H9 (cell line): ENCODE measurements around the gene IRAK1BP1. TPM values are rescaled to one million over a fixed set of nuclear protein-coding genes. Genes with fewer than 3 reads are reported as not detected.

Experiments
- DNase-seq: peaks from one replicate; pipeline ENCODE4 v3.0.0-alpha.2; 2017
- H2AFZ ChIP-seq: one replicate; pipeline ENCODE4 v1.6.1; 2013; ENCODE audit warnings: mild to moderate bottlenecking, low read length, control low read depth, moderate library complexity
- H2AK5ac ChIP-seq: 2 replicates; pipeline ENCODE4 v1.6.1; 2013; ENCODE audit warnings: low read length, control low read depth, mixed read lengths; ENCODE audit not compliant: insufficient read length
- H2BK120ac ChIP-seq: one replicate; pipeline ENCODE4 v1.6.1; 2013; ENCODE audit warnings: low read depth, mild to moderate bottlenecking, low read length, control low read depth, inconsistent platforms; ENCODE audit not compliant: poor library complexity, severe bottlenecking
- H2BK12ac ChIP-seq: 2 replicates; pipeline ENCODE4 v1.6.1; 2013; ENCODE audit warnings: low read length, control low read depth, mixed read lengths, low read depth; ENCODE audit not compliant: insufficient read length
- H2BK15ac ChIP-seq: 2 replicates; pipeline ENCODE4 v1.6.1; 2013; ENCODE audit warnings: low read depth, low read length, control low read depth
- H2BK20ac ChIP-seq: one replicate; pipeline ENCODE4 v1.6.1; 2013; ENCODE audit warnings: low read depth, mild to moderate bottlenecking, low read length, control low read depth, inconsistent platforms; ENCODE audit not compliant: poor library complexity, severe bottlenecking
- H2BK5ac ChIP-seq: 2 replicates; pipeline ENCODE4 v1.6.1; 2013; ENCODE audit warnings: low read length, control low read depth, mixed read lengths; ENCODE audit not compliant: insufficient read length
- H3K14ac ChIP-seq: 2 replicates; pipeline ENCODE4 v1.6.1; 2013; ENCODE audit warnings: low read length, control low read depth; ENCODE audit not compliant: insufficient read depth
- H3K18ac ChIP-seq: 2 replicates; pipeline ENCODE4 v1.6.1; 2013; ENCODE audit warnings: low read depth, mild to moderate bottlenecking, mixed read lengths, low read length, control low read depth; ENCODE audit not compliant: insufficient read length
- H3K23ac ChIP-seq: 2 replicates; pipeline ENCODE4 v1.6.1; 2013; ENCODE audit warnings: low read length, control low read depth, mixed read lengths, low read depth; ENCODE audit not compliant: insufficient read length
- H3K23me2 ChIP-seq: 2 replicates; pipeline ENCODE4 v1.6.1; 2013; ENCODE audit warnings: low read depth, mild to moderate bottlenecking, mixed read lengths, low read length, control low read depth; ENCODE audit not compliant: insufficient read length, poor library complexity, severe bottlenecking
- H3K27ac ChIP-seq: 2 replicates; pipeline ENCODE4 v1.5.1; 2013; ENCODE audit warnings: low read length, control low read depth, mixed read lengths, low read depth; ENCODE audit not compliant: insufficient read length
- H3K27me3 ChIP-seq: 2 replicates; pipeline ENCODE4 v1.6.1; 2013; ENCODE audit warnings: low read length, control low read depth, inconsistent platforms; ENCODE audit not compliant: insufficient read depth
- H3K4ac ChIP-seq: 2 replicates; pipeline ENCODE4 v1.6.1; 2013; ENCODE audit warnings: low read depth, mild to moderate bottlenecking, control low read depth, inconsistent platforms, low read length, moderate library complexity
- H3K4me1 ChIP-seq: 2 replicates; pipeline ENCODE4 v1.6.1; 2013; ENCODE audit warnings: low read length, control low read depth, inconsistent platforms; ENCODE audit not compliant: insufficient read depth
- H3K4me2 ChIP-seq: 2 replicates; pipeline ENCODE4 v1.6.1; 2013; ENCODE audit warnings: low read length, control low read depth, mixed read lengths; ENCODE audit not compliant: insufficient read length, insufficient read depth
- H3K56ac ChIP-seq: 2 replicates; pipeline ENCODE4 v1.6.1; 2013; ENCODE audit warnings: low read depth, mild to moderate bottlenecking, mixed read lengths, low read length, control low read depth; ENCODE audit not compliant: insufficient read length
- H3K79me1 ChIP-seq: 2 replicates; pipeline ENCODE4 v1.6.1; 2013; ENCODE audit warnings: low read depth, mild to moderate bottlenecking, moderate library complexity, low read length, control low read depth, inconsistent platforms; ENCODE audit not compliant: insufficient read depth, poor library complexity, severe bottlenecking
- H3K79me2 ChIP-seq: 2 replicates; pipeline ENCODE4 v1.6.1; 2013; ENCODE audit warnings: low read length, control low read depth, inconsistent platforms; ENCODE audit not compliant: insufficient read depth
- H3K9ac ChIP-seq: 2 replicates; pipeline ENCODE4 v1.6.1; 2013; ENCODE audit warnings: low read length, control low read depth, mixed read lengths; ENCODE audit not compliant: insufficient read length; ENCODE audit errors: extremely low read depth
- H3K9me3 ChIP-seq: one replicate; pipeline ENCODE4 v1.6.1; 2013; ENCODE audit warnings: low read depth, low read length, inconsistent platforms; ENCODE audit not compliant: control insufficient read depth
- H3T11ph ChIP-seq: one replicate; pipeline ENCODE4 v1.6.1; 2013; ENCODE audit warnings: mild to moderate bottlenecking, low read length, control low read depth, inconsistent platforms
- H4K20me1 ChIP-seq: one replicate; pipeline ENCODE4 v1.6.1; 2013; ENCODE audit not compliant: control insufficient read depth, insufficient read length, insufficient read depth
- H4K5ac ChIP-seq: 2 replicates; pipeline ENCODE4 v1.6.1; 2013; ENCODE audit warnings: low read depth, mild to moderate bottlenecking, mixed read lengths, low read length, control low read depth; ENCODE audit not compliant: insufficient read length
- H4K8ac ChIP-seq: replicated peaks from 2 replicates; pipeline ENCODE4 v1.6.1; 2013; ENCODE audit warnings: low read length, control low read depth, mixed read lengths, low read depth; ENCODE audit not compliant: insufficient read length
- H4K91ac ChIP-seq: 2 replicates; pipeline ENCODE4 v1.6.1; 2013; ENCODE audit warnings: low read depth, mild to moderate bottlenecking, moderate library complexity, mixed read lengths, low read length, control low read depth; ENCODE audit not compliant: insufficient read length
- H3K27ac Mint-ChIP-seq, 3 experiments: 2 replicates in 2 of 3; 3 replicates in 1 of 3; pipeline ENCODE4 v1.8.0; 2020 to 2021; ENCODE audit warnings: mixed read lengths in 3 of 3, mild to moderate bottlenecking in 1 of 3, moderate library complexity in 1 of 3
- H3K27me3 Mint-ChIP-seq: 2 replicates; pipeline ENCODE4 v1.8.0; 2021; ENCODE audit warnings: low read depth, mild to moderate bottlenecking, moderate library complexity, mixed read lengths
- H3K36me3 Mint-ChIP-seq, 3 experiments: 2 replicates in 2 of 3; 3 replicates in 1 of 3; pipeline ENCODE4 v1.8.0; 2020 to 2021; ENCODE audit warnings: low read depth in 3 of 3, mixed read lengths in 3 of 3; ENCODE audit not compliant: insufficient read depth in 1 of 3
- H3K4me1 Mint-ChIP-seq, 2 experiments: 2 replicates each; pipeline ENCODE4 v1.8.0; 2020; ENCODE audit warnings: mixed read lengths in 2 of 2
- H3K4me3 Mint-ChIP-seq, 2 experiments: 2 replicates in 1 of 2; 3 replicates in 1 of 2; pipeline ENCODE4 v1.8.0; 2020 to 2021; ENCODE audit warnings: mild to moderate bottlenecking in 2 of 2, mixed read lengths in 2 of 2, moderate library complexity in 1 of 2
- H3K9me3 Mint-ChIP-seq, 2 experiments: 2 replicates in 1 of 2; 3 replicates in 1 of 2; pipeline ENCODE4 v1.8.0; 2020; ENCODE audit warnings: mild to moderate bottlenecking in 2 of 2, mixed read lengths in 2 of 2, moderate library complexity in 1 of 2
- whole genome bisulfite sequencing: extraction: QIAGEN DNeasy Blood & Tissue Kit; methylation state at CpG from one replicate; pipeline ENCODE4 v1.1.7; 2013; ENCODE audit warnings: missing lambda C conversion rate, low lambda C conversion rate, mixed read lengths; ENCODE audit not compliant: insufficient read length; ENCODE audit errors: extremely low coverage; 5-methylcytosine and 5-hydroxymethylcytosine counted together
- total RNA-seq: library from RNA; stranded (reverse); gene quantifications from 2 replicates; pipeline ENCODE4 v1.2.1, GENCODE V29; 2021
- TF ChIP-seq, protein P1 (sequence below): fragments of 200-600 bp; sonication (generic); conservative IDR thresholded peaks from 3 replicates; pipeline ENCODE4 v1.8.0; 2021; ENCODE audit warnings: antibody characterized with exemption, mild to moderate bottlenecking

The IRAK1BP1 gene
- total RNA-seq, 1 experiment from 2014 or later: 3.8 TPM

DNA sequence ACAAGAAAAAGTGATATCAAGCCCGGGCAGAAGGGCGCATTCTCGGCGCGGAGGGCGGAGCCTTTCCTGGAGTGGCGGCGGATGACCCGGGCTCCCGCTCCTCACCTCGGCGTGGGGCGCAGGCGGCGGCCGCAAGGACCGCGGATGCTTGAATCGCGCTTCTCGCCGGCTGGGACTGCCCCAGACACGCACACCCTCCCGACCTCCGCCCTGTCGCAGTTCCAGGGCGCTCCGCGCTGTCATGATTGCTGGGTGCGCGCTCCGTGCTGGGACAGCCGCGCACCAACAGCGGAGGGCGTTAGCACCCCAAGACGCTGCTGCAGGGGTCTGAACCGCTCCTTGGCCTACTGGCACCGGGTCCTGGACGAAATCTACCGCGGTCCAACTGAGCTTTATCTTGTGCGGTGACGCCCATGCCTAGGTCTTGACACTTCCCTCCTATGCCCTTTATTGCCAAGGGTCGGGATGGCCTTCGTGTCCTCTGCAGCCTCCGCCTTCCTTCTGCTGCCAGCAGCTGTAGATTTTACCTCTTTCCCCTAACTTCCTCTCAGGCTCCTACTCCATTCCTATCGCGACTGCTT lies 43.3 kb downstream of the IRAK1BP1 start:
- no peak overlapping the region for H3K18ac ChIP-seq
- WGBS: no CpG with 5 or more reads among the region's 49 CpGs
- H4K20me1 ChIP-seq: no peaks in the 10 kb centered on the region
- peak; percentile 74 for DNase-seq
- no peak overlapping the region for H2AFZ ChIP-seq
- no peak overlapping the region for H2BK15ac ChIP-seq
- Mint-ChIP-seq H3K4me1 (peaks cover 13 to 14% of the 10 kb centered on the region in 2 experiments), H3K4me3 (peak overlapping the region; percentile 61 to 72), H3K9me3 (no peaks in the 10 kb centered on the region), H3K27ac (no peak overlapping the region), H3K27me3 (peaks cover 27% of the 10 kb centered on the region), H3K36me3 (no peaks in the 10 kb centered on the region; a peak in 1 of 7 replicates)
- no peak overlapping the region for H3K9ac ChIP-seq
- no peak overlapping the region for H3K14ac ChIP-seq
- H3K4ac ChIP-seq: no peak overlapping the region
- no peak overlapping the region for H2BK120ac ChIP-seq
- TF ChIP-seq, protein P1, sequence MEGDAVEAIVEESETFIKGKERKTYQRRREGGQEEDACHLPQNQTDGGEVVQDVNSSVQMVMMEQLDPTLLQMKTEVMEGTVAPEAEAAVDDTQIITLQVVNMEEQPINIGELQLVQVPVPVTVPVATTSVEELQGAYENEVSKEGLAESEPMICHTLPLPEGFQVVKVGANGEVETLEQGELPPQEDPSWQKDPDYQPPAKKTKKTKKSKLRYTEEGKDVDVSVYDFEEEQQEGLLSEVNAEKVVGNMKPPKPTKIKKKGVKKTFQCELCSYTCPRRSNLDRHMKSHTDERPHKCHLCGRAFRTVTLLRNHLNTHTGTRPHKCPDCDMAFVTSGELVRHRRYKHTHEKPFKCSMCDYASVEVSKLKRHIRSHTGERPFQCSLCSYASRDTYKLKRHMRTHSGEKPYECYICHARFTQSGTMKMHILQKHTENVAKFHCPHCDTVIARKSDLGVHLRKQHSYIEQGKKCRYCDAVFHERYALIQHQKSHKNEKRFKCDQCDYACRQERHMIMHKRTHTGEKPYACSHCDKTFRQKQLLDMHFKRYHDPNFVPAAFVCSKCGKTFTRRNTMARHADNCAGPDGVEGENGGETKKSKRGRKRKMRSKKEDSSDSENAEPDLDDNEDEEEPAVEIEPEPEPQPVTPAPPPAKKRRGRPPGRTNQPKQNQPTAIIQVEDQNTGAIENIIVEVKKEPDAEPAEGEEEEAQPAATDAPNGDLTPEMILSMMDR: no peak
- no peaks in the 10 kb centered on the region for H3K79me1 ChIP-seq
- no peaks in the 10 kb centered on the region for H3K4me1 ChIP-seq
- peak overlapping the region; percentile 39 for H3K4me2 ChIP-seq
- H4K5ac ChIP-seq: no peak overlapping the region
- no peak overlapping the region for H4K8ac ChIP-seq
- no peak overlapping the region for H3T11ph ChIP-seq
- no peak overlapping the region for H2BK12ac ChIP-seq
- H3K27me3 ChIP-seq: no peaks in the 10 kb centered on the region; the same call in 1 of the 2 replicates
- H3K23ac ChIP-seq: no peak overlapping the region
- no peak overlapping the region for H2BK5ac ChIP-seq
- H2AK5ac ChIP-seq: no peak overlapping the region
- H3K79me2 ChIP-seq: no peaks in the 10 kb centered on the region
- H3K23me2 ChIP-seq: peaks cover 8% of the 10 kb centered on the region
- H3K56ac ChIP-seq: no peak overlapping the region
- no peak overlapping the region for H2BK20ac ChIP-seq
- H3K27ac ChIP-seq: no peak overlapping the region
- H3K9me3 ChIP-seq: no peaks in the 10 kb centered on the region
- no peak overlapping the region for H4K91ac ChIP-seq
